K562 (cell line): ENCODE measurements around the gene DEGS1.

Experiments
- CBX2 ChIP-seq: fragments of 200-600 bp; sonication (generic); IDR thresholded peaks from one replicate; pipeline ENCODE4 v1.6.1; 2012; ENCODE audit warnings: mild to moderate bottlenecking, low read length, inconsistent platforms; ENCODE audit not compliant: insufficient read depth, poor library complexity, severe bottlenecking
- CTCF ChIP-seq, 3 experiments: IDR thresholded peaks in 2 of 3; conservative IDR thresholded peaks in 1 of 3; 2 replicates each; pipeline ENCODE4 v1.5.1; 2011 to 2012; ENCODE audit warnings: low read length in 3 of 3, mild to moderate bottlenecking in 3 of 3, control low read depth in 2 of 3, improper control_type of control experiment in 1 of 3, inconsistent platforms in 1 of 3, low read depth in 1 of 3, mixed read lengths in 1 of 3, moderate library complexity in 1 of 3; ENCODE audit not compliant: insufficient read depth in 2 of 3
- EZH2 ChIP-seq: IDR thresholded peaks from 2 replicates; pipeline ENCODE4 v1.6.1; 2012; ENCODE audit warnings: low read depth, mild to moderate bottlenecking, inconsistent platforms, low read length, borderline replicate concordance
- FOXM1 ChIP-seq, 2 experiments: fragments of 450-650 bp in 1 of 2; sonication (generic) in 1 of 2; formaldehyde crosslinking in 1 of 2; IDR thresholded peaks; 2 replicates each; pipeline versions ENCODE4 v1.6.1 to v1.9.0; 2017 to 2022; ENCODE audit warnings: low read depth in 2 of 2, mild to moderate bottlenecking in 2 of 2, missing genetic modification reagents in 1 of 2, moderate library complexity in 1 of 2
- MYC ChIP-seq, 2 experiments: fragments of 250-450 bp in 1 of 2; sonication (Bioruptor Pico) in 1 of 2; IDR thresholded peaks; 2 replicates each; pipeline versions ENCODE4 v1.5.1 to v1.6.1; 2012 to 2021; ENCODE audit warnings: low read depth in 2 of 2, borderline replicate concordance in 1 of 2, improper control_type of control experiment in 1 of 2, low read length in 1 of 2, mild to moderate bottlenecking in 1 of 2, moderate library complexity in 1 of 2
- POLR2H ChIP-seq: IDR thresholded peaks from 2 replicates; pipeline ENCODE4 v1.6.1; 2016; ENCODE audit warnings: missing genetic modification characterization, low read depth, mild to moderate bottlenecking, control low read depth, missing compliant biosample characterization, moderate library complexity
- U2AF1 ChIP-seq: fragments of 200-400 bp; formaldehyde crosslinking; optimal IDR thresholded peaks from 2 replicates; pipeline ENCODE3; 2017; ENCODE audit warnings: mild to moderate bottlenecking, low read depth, low read length, moderate library complexity
- ZKSCAN3 ChIP-seq: fragments of 250-450 bp; sonication (Bioruptor Pico); IDR thresholded peaks from 2 replicates; pipeline ENCODE4 v1.4.0; 2020
- ZNF766 ChIP-seq: fragments of 200-800 bp; sonication (Bioruptor generic); conservative IDR thresholded peaks from 2 replicates; pipeline ENCODE4 v1.6.1; 2016; ENCODE audit warnings: missing genetic modification characterization, missing compliant biosample characterization
- TF ChIP-seq, protein P1 (sequence below), 2 experiments: fragments of 450-650 bp; IDR thresholded peaks; 2 replicates each; pipeline ENCODE4 v1.6.1; 2016; ENCODE audit warnings: mild to moderate bottlenecking in 2 of 2, borderline replicate concordance in 1 of 2, low read depth in 1 of 2, moderate library complexity in 1 of 2
- TF ChIP-seq, protein P2 (sequence below): fragments of 450-650 bp; IDR thresholded peaks from 2 replicates; pipeline ENCODE4 v1.6.1; 2016
- TF ChIP-seq, protein P3 (sequence below): fragments of 250-450 bp; sonication (Bioruptor Pico); IDR thresholded peaks from 2 replicates; pipeline ENCODE4 v1.5.0; 2021; ENCODE audit warnings: mild to moderate bottlenecking, borderline replicate concordance

GRCh38 chr1:224238212-224238611 is 55.2 kb downstream of the DEGS1 start:
- TF ChIP-seq, protein P1, sequence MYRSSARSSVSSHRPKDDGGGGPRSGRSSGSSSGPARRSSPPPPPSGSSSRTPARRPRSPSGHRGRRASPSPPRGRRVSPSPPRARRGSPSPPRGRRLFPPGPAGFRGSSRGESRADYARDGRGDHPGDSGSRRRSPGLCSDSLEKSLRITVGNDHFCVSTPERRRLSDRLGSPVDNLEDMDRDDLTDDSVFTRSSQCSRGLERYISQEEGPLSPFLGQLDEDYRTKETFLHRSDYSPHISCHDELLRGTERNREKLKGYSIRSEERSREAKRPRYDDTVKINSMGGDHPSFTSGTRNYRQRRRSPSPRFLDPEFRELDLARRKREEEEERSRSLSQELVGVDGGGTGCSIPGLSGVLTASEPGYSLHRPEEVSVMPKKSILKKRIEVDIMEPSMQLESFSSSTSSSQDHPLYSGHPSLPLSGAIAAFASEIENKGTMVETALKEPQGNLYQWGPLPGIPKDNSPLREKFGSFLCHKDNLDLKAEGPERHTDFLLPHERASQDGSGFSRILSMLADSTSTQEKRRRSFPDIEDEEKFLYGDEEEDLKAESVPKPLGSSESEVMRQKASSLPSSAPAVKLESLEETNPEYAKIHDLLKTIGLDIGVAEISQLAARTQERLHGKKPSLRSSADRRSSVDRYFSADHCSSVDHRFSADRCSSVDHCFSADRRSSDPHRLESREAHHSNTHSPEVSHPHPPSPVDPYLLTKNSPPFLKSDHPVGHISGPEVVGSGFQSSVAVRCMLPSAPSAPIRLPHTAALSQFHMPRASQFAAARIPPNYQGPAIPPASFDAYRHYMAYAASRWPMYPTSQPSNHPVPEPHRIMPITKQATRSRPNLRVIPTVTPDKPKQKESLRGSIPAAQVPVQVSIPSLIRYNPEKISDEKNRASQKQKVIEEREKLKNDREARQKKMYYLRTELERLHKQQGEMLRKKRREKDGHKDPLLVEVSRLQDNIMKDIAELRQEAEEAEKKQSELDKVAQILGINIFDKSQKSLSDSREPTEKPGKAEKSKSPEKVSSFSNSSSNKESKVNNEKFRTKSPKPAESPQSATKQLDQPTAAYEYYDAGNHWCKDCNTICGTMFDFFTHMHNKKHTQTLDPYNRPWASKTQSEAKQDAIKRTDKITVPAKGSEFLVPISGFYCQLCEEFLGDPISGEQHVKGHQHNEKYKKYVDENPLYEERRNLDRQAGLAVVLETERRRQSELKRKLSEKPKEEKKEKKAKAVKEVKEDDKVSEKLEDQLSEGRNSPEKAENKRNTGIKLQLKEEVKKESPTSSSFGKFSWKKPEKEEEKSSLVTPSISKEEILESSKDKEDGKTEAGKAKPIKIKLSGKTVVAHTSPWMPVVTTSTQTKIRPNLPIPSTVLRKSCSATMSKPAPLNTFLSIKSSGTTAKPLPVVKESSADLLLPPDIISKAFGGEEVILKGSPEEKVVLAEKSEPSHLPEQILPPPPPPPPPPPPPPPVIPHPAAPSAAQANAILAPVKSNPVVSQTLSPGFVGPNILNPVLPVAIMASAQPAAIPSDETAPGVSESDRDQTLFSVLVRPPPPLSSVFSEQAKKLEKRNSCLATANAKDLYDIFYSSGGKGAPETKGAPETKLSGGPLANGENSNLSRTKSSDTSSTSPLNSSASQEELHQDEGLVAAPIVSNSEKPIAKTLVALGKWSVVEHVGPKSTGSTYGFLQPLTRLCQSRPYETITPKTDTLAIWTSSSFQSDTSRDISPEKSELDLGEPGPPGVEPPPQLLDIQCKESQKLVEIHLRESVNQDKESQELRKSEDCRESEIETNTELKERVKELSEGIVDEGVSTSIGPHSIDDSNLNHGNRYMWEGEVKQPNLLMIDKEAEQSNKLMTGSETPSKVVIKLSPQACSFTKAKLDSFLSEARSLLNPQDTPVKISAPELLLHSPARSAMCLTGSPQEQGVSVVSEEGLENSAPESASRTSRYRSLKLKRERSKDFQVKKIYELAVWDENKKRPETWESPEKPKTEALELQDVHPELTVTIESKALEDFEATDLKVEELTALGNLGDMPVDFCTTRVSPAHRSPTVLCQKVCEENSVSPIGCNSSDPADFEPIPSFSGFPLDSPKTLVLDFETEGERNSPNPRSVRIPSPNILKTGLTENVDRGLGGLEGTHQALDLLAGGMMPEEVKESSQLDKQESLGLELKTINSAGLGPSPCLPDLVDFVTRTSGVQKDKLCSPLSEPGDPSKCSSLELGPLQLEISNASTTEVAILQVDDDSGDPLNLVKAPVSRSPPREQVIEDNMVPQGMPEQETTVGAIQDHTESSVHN (IDR thresholded peaks at IDR 0.05; ENCODE audit: borderline replicate concordance in 1 of 2, low read depth in 1 of 2) = no peak
- no peak for TF ChIP-seq FOXM1 (IDR thresholded peaks at IDR 0.05; ENCODE audit: low read depth)
- no peak for TF ChIP-seq FOXM1 (CRISPR knock-in tag; IDR thresholded peaks at IDR 0.05; ENCODE audit: low read depth)
- TF ChIP-seq POLR2H (tag) = no peak
- TF ChIP-seq MYC (IDR thresholded peaks at IDR 0.05; ENCODE audit: low read depth, low read length) = no peak
- TF ChIP-seq MYC (CRISPR knock-in tag; IDR thresholded peaks at IDR 0.05; ENCODE audit: borderline replicate concordance, low read depth) = no peak
- TF ChIP-seq, protein P2, sequence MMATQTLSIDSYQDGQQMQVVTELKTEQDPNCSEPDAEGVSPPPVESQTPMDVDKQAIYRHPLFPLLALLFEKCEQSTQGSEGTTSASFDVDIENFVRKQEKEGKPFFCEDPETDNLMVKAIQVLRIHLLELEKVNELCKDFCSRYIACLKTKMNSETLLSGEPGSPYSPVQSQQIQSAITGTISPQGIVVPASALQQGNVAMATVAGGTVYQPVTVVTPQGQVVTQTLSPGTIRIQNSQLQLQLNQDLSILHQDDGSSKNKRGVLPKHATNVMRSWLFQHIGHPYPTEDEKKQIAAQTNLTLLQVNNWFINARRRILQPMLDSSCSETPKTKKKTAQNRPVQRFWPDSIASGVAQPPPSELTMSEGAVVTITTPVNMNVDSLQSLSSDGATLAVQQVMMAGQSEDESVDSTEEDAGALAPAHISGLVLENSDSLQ = no peak
- TF ChIP-seq U2AF1 = no peak
- no peak for TF ChIP-seq ZKSCAN3
- no peak for TF ChIP-seq ZNF766
- TF ChIP-seq CTCF (IDR thresholded peaks at IDR 0.05 in 2 of 3, conservative IDR thresholded peaks at IDR 0.05 in 1 of 3; ENCODE audit: insufficient read depth in 2 of 3, low read depth in 1 of 3, low read length in 3 of 3) = no peak
- no peak for TF ChIP-seq EZH2
- no peak for TF ChIP-seq CBX2
- TF ChIP-seq, protein P3, sequence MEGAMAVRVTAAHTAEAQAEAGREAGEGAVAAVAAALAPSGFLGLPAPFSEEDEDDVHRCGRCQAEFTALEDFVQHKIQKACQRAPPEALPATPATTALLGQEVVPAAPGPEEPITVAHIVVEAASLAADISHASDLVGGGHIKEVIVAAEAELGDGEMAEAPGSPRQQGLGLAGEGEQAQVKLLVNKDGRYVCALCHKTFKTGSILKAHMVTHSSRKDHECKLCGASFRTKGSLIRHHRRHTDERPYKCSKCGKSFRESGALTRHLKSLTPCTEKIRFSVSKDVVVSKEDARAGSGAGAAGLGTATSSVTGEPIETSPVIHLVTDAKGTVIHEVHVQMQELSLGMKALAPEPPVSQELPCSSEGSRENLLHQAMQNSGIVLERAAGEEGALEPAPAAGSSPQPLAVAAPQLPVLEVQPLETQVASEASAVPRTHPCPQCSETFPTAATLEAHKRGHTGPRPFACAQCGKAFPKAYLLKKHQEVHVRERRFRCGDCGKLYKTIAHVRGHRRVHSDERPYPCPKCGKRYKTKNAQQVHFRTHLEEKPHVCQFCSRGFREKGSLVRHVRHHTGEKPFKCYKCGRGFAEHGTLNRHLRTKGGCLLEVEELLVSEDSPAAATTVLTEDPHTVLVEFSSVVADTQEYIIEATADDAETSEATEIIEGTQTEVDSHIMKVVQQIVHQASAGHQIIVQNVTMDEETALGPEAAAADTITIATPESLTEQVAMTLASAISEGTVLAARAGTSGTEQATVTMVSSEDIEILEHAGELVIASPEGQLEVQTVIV (CRISPR knock-in tag) = no peak
